ENCODE measurements around the gene FAM163B.

The FAM163B gene

GRCh38 chr9:133539991-133540697 lies 69.0 kb downstream of the FAM163B start:
- DNase-seq = no peak

- peak; percentile 60 for DNase-seq
These were observed 70.0 kb downstream of the FAM163B start for GRCh38 chr9:133538851-133539833.

GRCh38 chr9:133538176-133538575 lies 71.0 kb downstream of the FAM163B start:
- DNase-seq = no peak

DNA sequence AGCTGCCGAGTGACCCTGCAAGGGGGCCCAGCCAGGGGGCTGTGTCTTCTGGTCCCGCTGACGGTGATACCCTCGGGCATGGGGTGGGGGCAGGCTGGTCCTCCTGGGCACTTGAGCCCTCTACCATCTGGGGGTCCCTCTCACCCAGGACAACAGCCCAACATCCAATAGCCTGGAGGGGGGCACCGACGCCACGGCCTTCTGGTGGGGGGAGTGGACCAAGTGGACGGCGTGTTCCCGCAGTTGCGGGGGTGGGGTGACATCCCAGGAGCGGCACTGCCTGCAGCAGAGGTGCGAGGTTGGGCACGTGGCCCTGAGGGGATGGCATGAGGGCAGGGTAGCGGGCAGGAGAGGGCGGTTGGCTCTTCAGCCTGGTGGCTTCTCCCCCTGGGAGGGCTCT lies 71.9 kb downstream of the FAM163B start:
- no peak for DNase-seq

DNA sequence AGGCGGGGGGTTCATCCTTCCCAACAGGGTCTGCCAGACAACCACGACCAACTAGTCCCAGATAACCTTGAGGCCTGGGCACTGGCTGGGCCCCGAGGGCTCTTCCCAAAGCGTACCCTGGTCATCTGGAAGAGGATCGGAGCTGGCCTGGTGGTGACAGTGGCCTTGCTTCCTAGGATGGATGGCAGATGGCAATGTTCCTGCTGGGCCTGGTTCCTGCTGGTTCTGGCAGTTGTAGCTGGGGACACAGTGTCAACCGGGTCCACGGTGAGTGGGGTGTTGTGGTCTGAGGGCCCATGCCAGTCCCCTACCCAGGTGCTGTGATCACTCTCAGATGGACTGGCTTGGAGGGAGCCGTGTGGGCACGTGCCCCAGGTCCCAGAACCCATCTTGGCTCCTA lies 72.7 kb downstream of the FAM163B start:
- DNase-seq = no peak

DNA sequence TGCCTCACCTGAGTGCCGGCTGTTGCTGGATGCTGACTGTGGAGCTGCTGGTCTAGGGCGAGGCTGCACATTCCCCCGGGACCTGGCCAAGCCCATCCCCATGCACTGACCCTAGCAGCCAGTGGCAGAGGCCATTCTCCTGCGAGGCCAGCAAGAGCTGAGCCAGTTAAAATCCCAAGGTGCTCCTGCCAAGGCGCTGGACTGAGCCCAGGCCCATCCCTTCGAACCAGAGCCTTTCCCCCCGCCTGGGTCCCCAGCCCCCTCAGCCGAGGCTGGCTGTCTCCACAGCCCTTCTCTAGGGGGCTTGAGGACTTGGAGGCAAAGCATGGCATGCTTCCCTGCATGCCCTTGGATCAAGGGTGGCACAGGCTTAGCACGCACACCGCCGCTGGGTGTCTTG lies 73.1 kb downstream of the FAM163B start:
- no peak for DNase-seq

GRCh38 chr9:133535306-133535877 lies 73.8 kb downstream of the FAM163B start:
- DNase-seq = no peak

GRCh38 chr9:133534346-133535291 lies 74.6 kb downstream of the FAM163B start, which contains the start of gene ADAMTSL2:
ADAMTSL2 (plus strand) TSS chr9:133534704; CDS start chr9:133536713, 2,009 bp downstream.
- DNase-seq = peak; percentile 71

- no peak for DNase-seq
These were observed 75.3 kb downstream of the FAM163B start for GRCh38 chr9:133533857-133534256.

DNA sequence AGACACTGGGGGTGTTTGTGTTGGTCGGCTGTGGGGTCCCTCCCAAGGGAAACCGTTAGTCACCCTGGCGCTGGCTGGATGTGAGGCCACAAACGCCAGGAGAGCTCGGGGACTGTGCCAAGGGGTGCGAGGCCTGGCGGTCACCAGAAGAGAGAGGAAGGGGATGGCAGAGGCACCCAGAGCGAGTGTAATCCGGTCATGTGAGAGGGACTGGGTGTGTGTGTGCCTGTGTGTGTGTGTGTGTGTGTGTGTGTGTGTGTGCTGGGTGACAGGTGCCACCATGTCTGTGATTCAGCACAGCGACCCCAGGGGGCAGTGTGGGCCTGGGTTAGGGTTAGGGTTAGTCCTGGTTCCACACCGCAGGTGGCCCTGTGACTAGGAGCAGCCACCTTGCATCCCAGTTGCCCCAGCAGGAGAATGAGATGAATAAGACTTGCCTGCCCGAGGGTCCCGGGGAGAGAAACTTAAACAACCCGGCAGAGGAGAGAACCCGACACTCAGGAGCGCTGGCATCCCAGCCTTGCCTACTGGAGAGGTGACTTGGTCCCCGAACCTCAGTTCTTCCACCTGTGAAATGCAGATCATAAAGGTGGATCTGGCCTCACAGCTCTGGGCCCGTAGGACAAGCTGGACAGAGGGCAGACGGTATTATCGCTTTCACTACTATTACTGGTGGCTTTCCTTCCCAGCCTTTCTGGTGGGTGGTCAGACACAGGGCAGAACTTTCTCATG lies 76.1 kb downstream of the FAM163B start:
- DNase-seq = peak; percentile 28

GRCh38 chr9:133531293-133531692 lies 77.9 kb downstream of the FAM163B start:
- no peak for DNase-seq

GRCh38 chr9:133529874-133530273 lies 79.3 kb downstream of the FAM163B start:
- DNase-seq = no peak

GRCh38 chr9:133529457-133529856 lies 79.7 kb downstream of the FAM163B start:
- no peak for DNase-seq

DNA sequence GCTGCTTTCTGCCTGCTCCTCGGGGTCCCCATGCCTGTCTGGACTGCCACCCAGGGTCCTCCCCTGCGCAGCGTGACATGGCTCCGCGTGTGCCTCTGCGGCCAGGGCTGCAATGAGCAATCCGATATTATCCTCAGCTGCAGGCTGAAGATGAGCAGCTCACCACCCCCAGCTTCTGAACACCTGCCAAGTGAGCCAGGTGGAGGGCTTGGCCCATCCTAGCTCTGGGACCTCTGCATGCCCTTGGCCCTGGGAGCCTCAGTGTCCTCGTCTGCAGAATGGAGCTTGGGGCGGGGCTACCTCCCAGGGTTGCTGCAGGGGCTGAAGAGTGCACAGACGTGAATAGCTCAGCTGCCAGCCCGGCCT lies 80.3 kb downstream of the FAM163B start:
- DNase-seq = no peak

DNA sequence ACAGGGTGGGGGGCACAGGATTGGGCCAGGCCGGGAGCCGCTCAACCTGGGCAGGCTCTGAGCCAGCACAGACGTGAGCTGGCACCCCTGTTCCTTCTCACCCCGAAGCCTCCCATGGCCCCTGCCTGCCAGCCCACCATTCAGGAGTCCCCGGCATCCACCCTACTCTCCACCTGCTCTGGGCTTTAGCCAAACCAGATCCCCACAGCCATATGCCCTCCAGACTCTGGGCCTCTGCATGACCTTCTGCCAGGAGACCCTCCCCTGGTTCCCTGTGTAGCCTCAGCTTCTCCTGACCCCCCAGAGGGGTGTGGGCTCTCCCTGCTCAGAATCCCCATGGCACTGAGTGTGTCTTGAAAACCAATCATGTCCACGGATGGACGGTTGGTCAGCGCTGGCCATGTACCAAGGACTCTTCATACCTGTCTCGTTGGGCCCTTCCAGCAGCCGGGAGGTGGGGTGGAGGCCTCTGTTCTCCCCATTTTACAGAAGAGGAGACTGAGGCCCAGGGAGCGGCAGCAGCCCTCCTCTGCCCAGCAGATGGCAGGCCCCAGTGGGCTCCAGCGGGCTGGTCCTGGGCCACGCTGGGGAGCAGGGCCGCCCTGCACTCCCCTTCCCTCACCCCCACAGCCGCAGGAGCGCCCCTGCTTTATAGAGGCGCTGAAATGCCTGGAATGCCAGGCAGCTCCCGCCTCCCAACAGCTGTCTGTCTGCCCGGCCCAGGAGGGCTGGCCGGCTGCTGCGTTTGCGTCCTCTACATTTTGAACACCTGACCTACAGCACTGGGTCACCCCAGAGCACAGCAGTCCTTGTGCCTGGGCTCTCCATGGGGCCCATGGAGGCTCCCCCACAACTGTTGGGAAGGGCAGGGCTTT lies 81.0 kb downstream of the FAM163B start:
- no peak for DNase-seq

GRCh38 chr9:133527444-133527920 lies 81.7 kb downstream of the FAM163B start:
- DNase-seq = peak; percentile 28
